Mesenchymal stem cell (in vitro differentiated cells and primary cell): ENCODE measurements around the gene GET4.

ENCODE experiments used
- DNase-seq: peaks from one replicate; pipeline ENCODE4 v3.0.0-alpha.2; 2013
- H2AFZ ChIP-seq: one replicate; pipeline ENCODE4 v1.6.1; 2013; ENCODE audit warnings: low read depth, mild to moderate bottlenecking, control low read depth, inconsistent platforms, low read length, moderate library complexity
- H2AK5ac ChIP-seq: 2 replicates; pipeline ENCODE4 v1.6.1; 2013; ENCODE audit warnings: low read length, moderate library complexity, mild to moderate bottlenecking, inconsistent platforms; ENCODE audit not compliant: severe bottlenecking
- H2BK120ac ChIP-seq: one replicate; pipeline ENCODE4 v1.6.1; 2013; ENCODE audit warnings: low read depth, mild to moderate bottlenecking, inconsistent platforms, low read length, moderate library complexity
- H2BK12ac ChIP-seq, 2 experiments: one replicate each; pipeline ENCODE4 v1.6.1; 2013; ENCODE audit warnings: inconsistent platforms in 2 of 2, low read length in 2 of 2, mild to moderate bottlenecking in 2 of 2, moderate library complexity in 2 of 2, control low read depth in 1 of 2
- H2BK15ac ChIP-seq: one replicate; pipeline ENCODE4 v1.6.1; 2013; ENCODE audit warnings: mild to moderate bottlenecking, low read depth, inconsistent platforms; ENCODE audit not compliant: poor library complexity, severe bottlenecking
- H2BK5ac ChIP-seq: 2 replicates; pipeline ENCODE4 v1.6.1; 2013; ENCODE audit warnings: low read depth, mild to moderate bottlenecking, low read length, control low read depth, inconsistent platforms; ENCODE audit not compliant: poor library complexity, severe bottlenecking
- H3K14ac ChIP-seq, 2 experiments: one replicate each; pipeline ENCODE4 v1.6.1; 2013; ENCODE audit warnings: inconsistent platforms in 2 of 2, low read length in 2 of 2, control low read depth in 1 of 2, mild to moderate bottlenecking in 1 of 2, moderate library complexity in 1 of 2
- H3K18ac ChIP-seq, 2 experiments: one replicate each; pipeline ENCODE4 v1.6.1; 2013; ENCODE audit warnings: inconsistent platforms in 2 of 2, low read length in 2 of 2, control low read depth in 1 of 2, low read depth in 1 of 2, mild to moderate bottlenecking in 1 of 2
- H3K23ac ChIP-seq, 2 experiments: one replicate each; pipeline ENCODE4 v1.6.1; 2013; ENCODE audit warnings: inconsistent platforms in 2 of 2, low read length in 2 of 2, mild to moderate bottlenecking in 2 of 2, moderate library complexity in 2 of 2, control low read depth in 1 of 2
- H3K27ac ChIP-seq: 2 replicates; pipeline ENCODE4 v1.5.1; 2013; ENCODE audit warnings: mild to moderate bottlenecking, moderate library complexity, low read length, control low read depth, inconsistent platforms; ENCODE audit not compliant: poor library complexity, severe bottlenecking
- H3K27me3 ChIP-seq, 2 experiments: 2 replicates each; pipeline versions ENCODE4 v1.6.1 to v1.7.0; 2013; ENCODE audit warnings: low read length in 2 of 2, mild to moderate bottlenecking in 2 of 2, moderate library complexity in 2 of 2, control low read depth in 1 of 2, inconsistent platforms in 1 of 2; ENCODE audit not compliant: control insufficient read depth in 1 of 2, insufficient read depth in 1 of 2
- H3K36me3 ChIP-seq, 2 experiments: 2 replicates each; pipeline versions ENCODE4 v1.6.1 to v1.7.0; 2013; ENCODE audit warnings: low read length in 2 of 2, control low read depth in 1 of 2, inconsistent platforms in 1 of 2, low read depth in 1 of 2, mild to moderate bottlenecking in 1 of 2; ENCODE audit not compliant: insufficient read depth in 2 of 2, control insufficient read depth in 1 of 2
- H3K4ac ChIP-seq, 2 experiments: one replicate each; pipeline ENCODE4 v1.6.1; 2013; ENCODE audit warnings: inconsistent platforms in 2 of 2, low read length in 2 of 2, mild to moderate bottlenecking in 2 of 2, moderate library complexity in 2 of 2, control low read depth in 1 of 2, low read depth in 1 of 2
- H3K4me1 ChIP-seq: 2 replicates; pipeline ENCODE4 v1.6.1; 2013; ENCODE audit warnings: low read depth, low read length, control low read depth; ENCODE audit not compliant: control insufficient read depth, insufficient read depth
- H3K4me2 ChIP-seq: 2 replicates; pipeline ENCODE4 v1.6.1; 2013; ENCODE audit warnings: low read length, mild to moderate bottlenecking, inconsistent platforms; ENCODE audit not compliant: poor library complexity, severe bottlenecking
- H3K4me3 ChIP-seq, 2 experiments: 2 replicates each; pipeline versions ENCODE4 v1.5.1 to v1.7.0; 2013; ENCODE audit warnings: low read length in 2 of 2, mild to moderate bottlenecking in 2 of 2, control low read depth in 1 of 2, low read depth in 1 of 2; ENCODE audit not compliant: insufficient read depth in 1 of 2
- H3K79me1 ChIP-seq: replicated peaks from 2 replicates; pipeline ENCODE4 v1.6.1; 2013; ENCODE audit warnings: mild to moderate bottlenecking, control low read depth, low read length, inconsistent platforms; ENCODE audit not compliant: poor library complexity, severe bottlenecking
- H3K9ac ChIP-seq: 2 replicates; pipeline ENCODE4 v1.7.0; 2013; ENCODE audit warnings: mild to moderate bottlenecking, low read length, moderate library complexity
- H3K9me3 ChIP-seq: 2 replicates; pipeline ENCODE4 v1.7.0; 2013; ENCODE audit warnings: mild to moderate bottlenecking, low read length; ENCODE audit not compliant: control insufficient read depth
- H4K8ac ChIP-seq: one replicate; pipeline ENCODE4 v1.6.1; 2013; ENCODE audit warnings: inconsistent platforms, mild to moderate bottlenecking, low read length, moderate library complexity
- H4K91ac ChIP-seq: one replicate; pipeline ENCODE4 v1.6.1; 2013; ENCODE audit warnings: mild to moderate bottlenecking, low read length, inconsistent platforms
- WGBS: methylation state at CpG from one replicate; pipeline ENCODE4 v1.1.7; 2013; ENCODE audit warnings: mixed read lengths; 5-methylcytosine and 5-hydroxymethylcytosine counted together

The GET4 gene

GRCh38 chr7:854118-854775 lies 22.1 kb upstream of the GET4 start:
- Histone ChIP-seq H2AFZ (no peak overlapping the region), H2BK15ac (no peak overlapping the region), H3K9ac (no peak overlapping the region), H3K18ac (no peak overlapping the region), H3K4me1 (peaks cover 9% of the 10 kb centered on the region), H3K27me3 (no peaks in the 10 kb centered on the region), H3K79me1 (peaks cover 38% of the 10 kb centered on the region), H2BK5ac (no peak overlapping the region), H3K14ac (no peak overlapping the region), H3K23ac (no peak overlapping the region), H3K4me3 (no peak overlapping the region), H3K4ac (no peak overlapping the region), H4K91ac (no peak overlapping the region), H2BK12ac (no peak overlapping the region), H3K27ac (no peak overlapping the region), H3K4me2 (no peak overlapping the region), H2BK120ac (no peak overlapping the region), H3K9me3 (no peaks in the 10 kb centered on the region), H3K36me3 (peaks cover 80 to 96% of the 10 kb centered on the region in 2 experiments), H2AK5ac (no peak overlapping the region), H4K8ac (no peak overlapping the region)
- no peak for DNase-seq
- WGBS, result 98% methylated on average over 27 of the region's 32 CpGs

- Histone ChIP-seq H2BK120ac (no peak overlapping the region), H3K27ac (no peak overlapping the region), H2BK15ac (no peak overlapping the region), H3K4me3 (no peak overlapping the region), H2BK5ac (no peak overlapping the region), H3K79me1 (peaks cover 43% of the 10 kb centered on the region), H3K4me1 (peaks cover 9% of the 10 kb centered on the region), H2AFZ (no peak overlapping the region), H3K18ac (no peak overlapping the region), H4K8ac (no peak overlapping the region), H3K23ac (no peak overlapping the region), H2AK5ac (no peak overlapping the region), H3K14ac (no peak overlapping the region), H4K91ac (no peak overlapping the region), H3K9ac (no peak overlapping the region), H3K36me3 (peaks cover 85 to 96% of the 10 kb centered on the region in 2 experiments), H3K9me3 (no peaks in the 10 kb centered on the region), H3K4ac (no peak overlapping the region), H2BK12ac (no peak overlapping the region), H3K4me2 (no peak overlapping the region), H3K27me3 (no peaks in the 10 kb centered on the region)
- DNase-seq, result no peak
- WGBS, result 95% methylated on average over 27 of the region's 29 CpGs
Observed at GRCh38 chr7:855686-856369, 20.5 kb upstream of the GET4 start.

GRCh38 chr7:856444-857095 lies 19.8 kb upstream of the GET4 start:
- H3K4ac ChIP-seq, result no peak overlapping the region
- no peak overlapping the region for H2BK5ac ChIP-seq
- peaks cover 9% of the 10 kb centered on the region for H3K4me1 ChIP-seq
- DNase-seq, result no peak
- no peak overlapping the region for H2AFZ ChIP-seq
- no peak overlapping the region for H3K14ac ChIP-seq
- H2AK5ac ChIP-seq, result no peak overlapping the region
- H3K27ac ChIP-seq, result no peak overlapping the region
- no peaks in the 10 kb centered on the region for H3K9me3 ChIP-seq
- H3K27me3 ChIP-seq, result no peaks in the 10 kb centered on the region
- no peak overlapping the region for H3K4me2 ChIP-seq
- no peak overlapping the region for H2BK120ac ChIP-seq
- 96% methylated on average over 30 of the region's 30 CpGs for WGBS
- H3K79me1 ChIP-seq, result peaks cover 45% of the 10 kb centered on the region
- H3K18ac ChIP-seq, result no peak overlapping the region
- H4K91ac ChIP-seq, result no peak overlapping the region
- no peak overlapping the region for H2BK15ac ChIP-seq
- H4K8ac ChIP-seq, result no peak overlapping the region
- no peak overlapping the region for H3K4me3 ChIP-seq
- H3K23ac ChIP-seq, result no peak overlapping the region
- no peak overlapping the region for H2BK12ac ChIP-seq
- H3K9ac ChIP-seq, result no peak overlapping the region
- peaks cover 87 to 97% of the 10 kb centered on the region in 2 experiments for H3K36me3 ChIP-seq

GRCh38 chr7:857661-858060 lies 18.7 kb upstream of the GET4 start:
- H3K9me3 ChIP-seq, result no peaks in the 10 kb centered on the region
- H3K9ac ChIP-seq, result no peak overlapping the region
- H3K4me3 ChIP-seq, result no peak overlapping the region
- no peak overlapping the region for H2BK15ac ChIP-seq
- H2BK5ac ChIP-seq, result no peak overlapping the region
- H3K18ac ChIP-seq, result no peak overlapping the region
- H3K4me1 ChIP-seq, result peaks cover 8% of the 10 kb centered on the region
- no peak overlapping the region for H2BK12ac ChIP-seq
- no peak overlapping the region for H3K23ac ChIP-seq
- H3K4me2 ChIP-seq, result no peak overlapping the region
- peaks cover 88 to 97% of the 10 kb centered on the region in 2 experiments for H3K36me3 ChIP-seq
- no peak overlapping the region for H4K8ac ChIP-seq
- H3K14ac ChIP-seq, result no peak overlapping the region
- 98% methylated on average over 8 of the region's 9 CpGs for WGBS
- H3K27me3 ChIP-seq, result no peaks in the 10 kb centered on the region
- H3K27ac ChIP-seq, result no peak overlapping the region
- peaks cover 48% of the 10 kb centered on the region for H3K79me1 ChIP-seq
- H4K91ac ChIP-seq, result no peak overlapping the region
- DNase-seq, result no peak
- H2AK5ac ChIP-seq, result no peak overlapping the region
- no peak overlapping the region for H2AFZ ChIP-seq
- no peak overlapping the region for H2BK120ac ChIP-seq
- no peak overlapping the region for H3K4ac ChIP-seq
